ENCODE measurements around the gene GFPT1.
"Not testable (repeated sequence)": the region's sequence is repeated elsewhere in the genome, so short reads cannot be mapped to it uniquely, and the experiment has no call there.

The GFPT1 gene

DNA sequence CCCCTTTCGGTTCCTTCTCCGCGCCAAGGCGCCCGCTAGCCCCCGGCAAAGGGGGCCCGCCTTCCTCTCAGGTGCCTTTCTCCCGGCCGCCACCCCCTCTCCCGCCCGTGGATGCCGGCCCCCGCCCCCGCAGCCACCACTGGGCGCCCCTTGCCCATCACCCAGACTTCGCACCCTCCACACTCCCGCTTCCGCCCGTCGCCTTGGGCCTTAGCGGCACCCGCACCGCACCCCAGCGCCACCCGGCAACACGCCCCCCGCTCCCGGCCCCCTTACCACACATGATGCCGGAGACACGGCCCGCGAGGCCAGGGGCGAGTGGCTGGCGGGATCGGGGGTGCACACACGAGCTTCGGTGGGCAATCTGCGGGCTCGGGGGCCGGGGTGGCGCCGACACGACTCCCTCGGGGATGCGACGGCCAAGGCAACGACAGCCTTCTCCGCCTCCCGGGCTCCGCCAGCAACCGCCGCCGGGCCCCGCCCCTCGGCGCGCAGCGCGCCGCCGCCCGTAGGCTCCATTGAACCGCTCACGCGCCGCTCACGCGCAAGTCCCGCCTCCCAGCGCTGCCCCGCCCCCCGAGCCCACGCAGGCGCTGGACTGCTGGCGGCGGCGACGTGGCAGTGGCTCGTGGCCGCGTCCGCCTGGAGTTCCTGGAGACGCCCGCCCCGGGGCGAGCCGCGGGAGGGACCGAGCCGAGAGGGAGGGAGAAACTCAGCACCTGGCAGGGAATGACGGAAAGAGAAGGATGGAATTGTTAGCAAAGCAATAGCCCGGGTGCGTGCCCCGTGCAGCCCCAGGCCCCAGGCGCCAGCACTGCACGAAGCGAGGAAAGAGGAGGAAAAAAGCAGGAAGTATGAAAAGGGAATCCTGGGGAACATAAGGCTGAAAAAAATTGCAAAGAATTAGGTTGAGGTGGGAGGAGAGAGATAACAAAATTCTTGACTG is at the start of gene GFPT1:
Gene GFPT1 (minus strand): TSS at position 439 of the 946 bp plus-strand sequence. CDS start 156 bp downstream, at position 283.
- peak; percentile 85 for DNase-seq

DNA sequence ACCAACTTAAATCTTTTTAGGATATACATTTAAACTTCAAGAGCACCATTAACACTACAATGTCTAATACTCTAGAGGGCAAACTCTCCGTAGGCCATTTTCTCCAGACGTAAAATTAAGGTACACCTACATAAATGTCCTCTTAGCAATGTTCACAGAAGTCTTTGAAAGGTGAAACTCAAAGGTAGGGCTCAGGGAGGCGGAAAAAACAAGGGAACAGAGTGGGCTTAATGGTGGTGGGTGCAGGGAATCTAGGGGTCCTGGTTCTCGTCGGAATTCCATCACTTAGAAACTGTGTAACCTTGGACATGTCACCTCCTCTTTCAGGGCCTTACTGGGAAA is 49.5 kb upstream of the GFPT1 start:
- DNase-seq, result no peak

DNA sequence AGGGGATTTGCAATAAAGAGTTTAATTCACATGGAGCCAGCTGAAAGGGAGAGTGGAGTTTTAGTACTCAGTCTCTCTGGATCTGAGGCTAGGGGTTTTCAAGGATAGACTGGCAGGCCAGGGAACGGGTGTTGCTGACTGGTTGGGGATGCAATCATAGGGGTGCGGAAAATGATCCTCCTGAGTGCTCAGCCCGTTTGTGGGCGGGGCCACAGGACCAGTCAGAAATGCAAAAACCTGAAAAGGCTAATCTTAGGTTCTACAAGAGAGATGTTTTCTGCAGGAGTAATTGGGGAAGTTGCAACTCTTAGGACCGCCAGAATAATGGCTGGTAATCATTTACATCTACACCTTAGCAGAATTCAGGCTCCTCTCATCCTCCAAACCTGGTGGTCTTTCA is 47.7 kb upstream of the GFPT1 start:
- DNase-seq, result no peak

DNA sequence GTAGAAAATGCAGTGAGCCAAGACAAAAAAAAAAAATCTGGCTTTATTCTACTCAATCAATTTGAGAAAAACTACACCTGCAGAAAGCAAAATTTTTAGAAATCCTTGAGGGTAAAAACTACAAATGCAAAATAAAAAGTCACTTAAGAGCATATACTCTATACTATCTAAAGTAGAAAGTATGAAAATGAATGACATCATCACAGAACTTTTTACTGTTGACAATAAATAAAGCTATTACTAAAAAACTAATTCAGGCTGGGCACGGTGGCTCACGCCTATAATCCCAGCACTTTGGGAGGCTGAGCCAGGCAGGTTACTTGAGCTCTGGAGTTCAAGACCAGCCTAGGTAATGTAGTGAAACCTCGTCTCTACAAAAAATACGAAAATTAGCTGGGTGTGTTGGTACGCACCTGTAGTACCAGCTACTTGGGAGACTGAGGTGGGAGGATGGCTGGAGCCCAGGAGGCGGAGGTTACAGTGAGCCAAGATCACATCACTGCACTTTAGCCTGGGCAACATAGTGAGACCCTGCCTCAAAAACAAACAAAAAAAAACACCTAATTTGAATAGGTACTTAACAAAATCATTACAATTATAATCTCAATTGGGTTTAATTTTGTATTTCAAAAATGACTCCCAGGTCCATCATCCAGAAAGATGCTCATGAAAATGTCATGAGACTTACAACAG is 42.6 kb upstream of the GFPT1 start:
- DNase-seq, result no peak

DNA sequence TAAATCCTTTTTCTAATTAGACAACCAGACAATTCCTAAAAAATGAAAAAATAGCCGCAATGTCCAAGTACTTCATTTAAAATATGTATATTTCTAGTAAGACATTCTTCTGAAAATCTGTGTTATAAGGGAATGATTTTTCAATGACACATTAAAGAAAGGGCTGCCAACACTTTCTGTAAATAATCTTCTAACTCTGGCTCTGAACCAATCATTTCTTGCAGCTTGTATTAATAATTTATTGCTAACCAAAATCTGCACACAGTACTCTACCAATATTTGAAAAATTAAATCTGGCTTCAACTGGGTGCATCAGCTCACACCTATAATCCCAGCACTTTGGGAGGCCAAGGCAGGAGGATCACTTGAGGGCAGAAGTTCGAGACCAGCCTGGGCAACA is 42.0 kb upstream of the GFPT1 start:
- DNase-seq, result no peak

DNA sequence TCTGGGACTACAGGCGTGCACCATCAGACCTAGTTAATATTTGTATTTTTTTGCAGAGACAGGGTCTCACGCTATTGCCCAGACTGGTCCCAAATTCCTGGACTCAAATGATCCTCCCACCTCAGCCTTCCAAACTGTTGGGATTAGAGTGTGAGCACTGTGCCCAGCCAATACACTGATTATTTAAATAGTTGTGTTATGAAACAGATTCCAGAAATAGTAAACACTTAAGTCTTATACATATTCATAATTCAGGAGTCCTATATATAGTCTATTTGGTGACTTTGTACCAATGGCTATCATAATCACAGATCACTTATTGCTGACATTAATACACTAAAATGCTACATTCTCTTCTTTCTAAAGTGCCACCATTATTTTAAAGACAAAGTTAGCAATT is 37.4 kb upstream of the GFPT1 start:
- no peak for DNase-seq

DNA sequence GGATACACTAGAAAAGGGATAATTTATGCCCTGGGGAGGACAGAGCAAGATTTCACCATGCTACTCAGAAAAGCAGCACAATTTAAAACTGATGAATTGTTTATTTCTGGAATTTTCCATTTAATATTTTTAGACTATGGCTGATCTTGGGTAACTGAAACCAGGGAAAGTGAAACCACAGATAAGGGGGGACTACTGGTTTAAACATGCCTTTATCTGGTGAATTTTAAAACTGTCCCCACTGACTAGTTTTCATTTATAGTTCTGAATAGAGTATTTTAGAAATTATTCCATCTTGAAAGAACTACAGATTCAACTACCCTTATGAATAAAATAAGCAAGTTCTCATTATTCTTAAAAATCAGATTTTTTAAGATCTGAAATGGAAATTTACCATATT is 35.2 kb upstream of the GFPT1 start:
- no peak for DNase-seq

DNA sequence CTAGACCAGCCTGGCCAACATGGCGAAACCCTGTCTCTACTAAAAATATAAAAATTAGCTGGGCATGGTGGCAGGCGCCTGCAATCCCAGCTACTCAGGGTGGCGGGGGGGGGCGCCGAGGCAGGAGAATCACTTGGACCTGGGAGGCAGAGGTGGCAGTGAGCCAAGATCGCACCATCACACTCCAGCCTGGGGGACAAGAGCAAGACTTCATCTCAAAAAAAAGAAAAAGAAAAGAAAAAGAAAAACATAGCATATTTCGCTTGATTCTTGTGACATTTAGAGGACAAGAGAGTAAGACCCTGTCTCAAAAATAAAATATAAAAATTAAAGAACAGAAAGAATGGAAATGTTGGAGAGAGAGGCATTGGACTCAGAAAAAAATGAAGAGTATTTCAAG is 32.1 kb upstream of the GFPT1 start:
- not testable (repeated sequence) for DNase-seq

DNA sequence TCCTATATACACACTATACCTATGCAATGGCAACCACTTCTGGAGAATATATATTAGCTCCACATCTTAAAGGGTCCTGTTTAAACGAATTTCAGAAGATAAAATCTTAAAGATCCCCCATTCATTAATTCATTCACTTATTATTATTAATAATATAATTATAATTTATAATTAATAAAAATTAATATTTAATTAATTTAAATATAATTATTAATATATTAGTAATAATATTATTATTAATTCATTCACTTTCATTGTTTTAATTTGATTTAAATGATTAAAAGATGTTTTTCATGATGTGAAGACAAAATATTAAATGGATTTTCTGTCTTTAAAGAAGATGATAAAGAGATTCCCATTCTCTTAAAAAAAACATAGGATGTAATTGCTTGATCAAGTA is 29.1 kb upstream of the GFPT1 start:
- DNase-seq, result no peak

DNA sequence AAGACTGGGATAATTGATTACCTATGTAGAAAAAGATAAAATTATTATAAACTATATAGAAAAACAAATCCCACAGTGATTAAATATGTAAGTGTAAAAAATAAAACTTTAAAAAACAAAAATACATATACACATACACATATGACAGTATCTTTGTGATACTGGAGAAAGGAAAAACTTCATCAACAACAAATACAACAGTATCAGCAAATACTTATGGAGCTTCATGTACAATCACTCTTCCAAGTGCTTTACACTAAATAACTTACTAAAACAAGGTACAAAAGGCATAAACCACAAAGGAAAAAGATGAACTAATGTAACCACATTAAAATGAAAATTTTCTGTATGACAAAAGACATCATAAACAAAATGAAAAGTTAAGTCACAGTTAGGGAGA is 24.1 kb upstream of the GFPT1 start:
- no peak for DNase-seq

DNA sequence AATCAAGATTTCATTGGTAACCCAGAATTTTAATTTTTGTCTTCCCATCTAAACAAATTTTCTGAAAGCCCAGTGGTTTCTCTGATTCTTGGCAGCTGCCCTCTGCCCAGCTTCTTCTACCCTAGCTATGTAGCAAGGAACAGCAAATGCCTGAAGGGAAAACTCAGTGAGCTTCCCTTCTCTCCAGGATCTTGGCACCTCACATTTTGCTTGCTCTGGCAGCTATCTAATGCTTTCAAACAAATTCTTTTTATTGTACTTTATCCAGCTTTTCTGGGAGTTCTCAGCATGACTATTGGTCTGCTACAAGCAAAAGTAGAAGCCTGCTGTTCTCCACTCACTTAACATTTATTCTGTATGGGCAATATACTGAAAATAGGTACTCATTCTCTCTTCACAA is 18.3 kb upstream of the GFPT1 start:
- DNase-seq, result no peak

DNA sequence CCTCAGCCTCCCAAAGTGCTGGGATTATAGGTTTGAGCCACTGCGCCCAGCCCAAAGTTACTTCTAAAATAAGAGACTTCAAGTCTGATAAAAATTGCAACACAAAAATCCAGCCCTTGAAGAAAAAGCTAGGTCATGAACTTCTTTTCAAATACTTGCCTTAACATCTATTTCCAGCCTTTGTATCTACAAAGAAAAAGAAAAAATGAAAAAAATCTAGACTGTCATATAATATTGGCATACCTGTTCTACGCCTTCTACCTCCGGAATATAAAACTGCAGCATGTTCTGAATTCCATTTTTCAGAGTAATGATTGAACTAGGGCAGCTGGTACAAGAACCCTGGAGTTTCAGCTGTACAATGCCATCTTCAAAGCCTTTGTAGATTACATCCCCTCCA is 13.1 kb upstream of the GFPT1 start:
- no peak for DNase-seq

DNA sequence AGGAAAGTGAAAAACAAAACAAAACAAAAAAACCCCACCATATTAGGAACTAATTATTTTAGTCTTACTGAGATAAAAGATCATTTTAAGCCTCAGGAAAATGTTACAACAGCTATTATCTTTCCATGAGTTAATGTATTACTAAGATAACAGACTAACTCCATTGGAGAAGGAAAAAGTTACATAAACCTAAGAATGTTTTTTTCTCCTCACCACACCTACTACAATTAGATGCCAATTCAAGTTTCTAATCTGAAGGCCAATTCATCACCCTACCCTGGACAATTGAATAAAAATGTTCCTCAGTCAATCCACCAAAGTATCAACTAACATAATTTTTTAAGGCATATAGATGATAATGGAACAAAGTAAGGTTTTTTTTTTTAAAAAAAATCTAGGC is 10.2 kb upstream of the GFPT1 start:
- no peak for DNase-seq

DNA sequence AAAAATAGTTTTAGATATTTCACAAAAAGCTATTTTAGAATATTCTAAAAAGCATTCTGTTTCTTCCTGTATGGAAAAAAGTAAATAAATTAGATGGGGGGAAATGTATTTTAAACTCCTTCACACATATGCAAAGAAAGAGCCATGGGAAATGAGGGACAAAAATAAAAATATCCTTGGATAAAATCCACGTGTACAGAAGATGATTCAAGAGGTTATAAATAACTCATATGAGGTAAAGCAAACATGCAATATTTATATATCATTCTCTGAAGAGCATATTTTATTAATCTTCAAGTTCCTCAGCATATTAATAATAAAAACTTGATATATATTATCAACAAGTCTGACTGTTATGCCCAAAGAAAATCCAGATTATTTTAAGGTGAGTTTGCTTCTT is 8.8 kb upstream of the GFPT1 start:
- DNase-seq, result no peak

DNA sequence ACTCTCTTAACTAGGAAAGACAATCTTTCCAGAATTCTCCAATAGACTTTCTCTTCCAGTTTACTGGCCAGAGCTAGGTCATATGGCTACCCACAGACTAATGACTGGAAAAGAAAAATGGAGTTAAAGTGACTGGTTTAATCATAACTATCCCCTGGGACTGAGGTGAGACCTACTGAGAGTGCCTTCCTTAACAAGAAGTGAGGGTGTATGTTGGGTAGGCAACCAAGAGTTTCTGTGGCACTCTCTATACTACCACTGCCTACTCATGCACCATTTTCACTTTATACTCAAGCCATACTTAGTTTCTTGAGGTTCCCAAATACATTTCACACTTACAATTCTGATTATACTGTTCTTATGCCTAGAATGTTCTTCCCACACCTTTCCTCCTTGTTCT is 6.9 kb upstream of the GFPT1 start:
- no peak for DNase-seq

DNA sequence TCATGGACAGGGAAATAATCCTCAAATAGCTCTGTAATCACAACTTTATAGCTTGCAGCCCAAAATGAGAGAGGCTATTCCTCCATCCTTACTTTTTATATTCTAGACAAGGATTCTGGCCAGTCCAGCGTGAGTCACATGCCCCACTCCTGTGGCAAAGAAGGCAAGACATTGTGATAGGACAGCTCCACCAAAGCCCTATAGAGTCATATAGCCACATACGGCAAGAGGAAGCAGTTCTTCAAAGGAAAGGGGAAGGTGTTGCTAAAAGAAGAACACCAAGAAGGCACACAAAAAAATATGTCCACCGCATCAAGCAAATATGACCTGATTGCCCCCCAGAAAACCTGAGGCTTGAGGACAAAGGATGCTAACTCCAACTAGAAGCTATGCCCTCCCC is 3.4 kb upstream of the GFPT1 start:
- no peak for DNase-seq

DNA sequence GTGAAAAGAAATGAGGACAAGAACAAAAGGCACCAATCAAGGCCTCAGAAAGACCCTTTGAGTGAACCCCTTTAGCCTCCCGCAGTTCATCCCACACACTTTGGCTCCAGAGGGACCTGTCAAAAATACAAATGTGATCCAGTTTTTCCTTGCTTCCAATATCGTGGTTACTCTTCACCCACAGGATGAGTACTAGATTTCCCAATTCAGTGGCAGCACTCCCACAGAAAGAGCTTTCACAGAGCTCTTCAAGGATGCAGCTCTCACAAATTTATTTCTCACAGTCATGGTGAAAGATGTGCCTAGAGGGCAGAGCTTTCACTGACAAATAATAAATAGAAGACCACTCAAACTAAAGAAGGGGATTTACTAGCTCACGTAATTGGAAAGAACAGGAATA is 3.0 kb upstream of the GFPT1 start:
- no peak for DNase-seq

DNA sequence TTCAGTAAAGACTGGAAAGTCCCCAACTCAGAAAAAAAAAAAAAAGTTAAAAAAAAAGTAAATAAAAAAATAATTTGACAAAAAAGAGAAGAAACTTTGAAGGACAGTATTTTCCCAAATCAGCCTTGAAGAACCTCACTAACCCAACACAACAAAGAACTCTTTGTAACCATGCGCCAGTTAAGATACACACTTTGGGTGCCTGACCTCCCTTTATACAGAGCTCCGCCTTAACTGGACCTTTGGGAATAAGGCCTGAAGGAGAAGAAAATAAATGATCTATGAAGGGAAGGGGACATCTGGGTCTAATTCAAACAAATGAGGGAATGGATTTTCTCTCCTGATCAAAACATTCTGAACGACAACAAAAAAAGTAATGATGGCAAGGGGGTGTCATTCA is 2.2 kb upstream of the GFPT1 start:
- DNase-seq, result no peak

DNA sequence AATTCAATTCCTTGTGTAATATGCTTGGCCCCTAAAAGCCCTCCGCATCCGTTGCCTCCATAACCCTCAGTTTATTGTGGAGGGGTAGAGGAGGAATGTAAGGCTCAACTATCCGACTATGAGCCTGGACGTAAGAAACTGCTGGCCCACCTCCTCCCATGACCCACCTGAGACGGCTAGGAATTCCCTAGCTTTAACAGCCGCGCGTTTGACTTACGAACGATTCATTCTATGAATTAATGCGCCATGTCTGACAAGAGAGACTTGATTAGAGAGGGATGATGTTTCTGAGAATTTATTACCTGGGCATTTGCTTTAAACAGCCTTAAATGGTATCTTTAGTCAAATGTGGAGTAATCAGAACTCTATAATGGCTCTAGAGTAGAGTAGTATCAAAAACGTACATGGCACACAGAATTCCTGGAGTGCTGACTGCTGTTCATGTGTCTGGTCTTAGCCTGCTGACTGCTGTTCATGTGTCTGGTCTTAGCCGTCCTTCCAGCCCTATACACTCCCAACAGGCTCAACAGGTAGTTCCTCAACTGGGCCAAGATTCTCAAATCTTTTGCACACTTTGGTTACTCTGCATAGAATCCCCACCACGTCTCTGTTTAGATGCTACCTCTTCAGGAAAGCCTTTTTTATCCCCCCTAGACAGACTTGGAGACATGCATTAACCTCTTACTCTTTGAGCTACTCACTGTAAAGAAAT is 899 bp upstream of the GFPT1 start:
- no peak for DNase-seq

DNA sequence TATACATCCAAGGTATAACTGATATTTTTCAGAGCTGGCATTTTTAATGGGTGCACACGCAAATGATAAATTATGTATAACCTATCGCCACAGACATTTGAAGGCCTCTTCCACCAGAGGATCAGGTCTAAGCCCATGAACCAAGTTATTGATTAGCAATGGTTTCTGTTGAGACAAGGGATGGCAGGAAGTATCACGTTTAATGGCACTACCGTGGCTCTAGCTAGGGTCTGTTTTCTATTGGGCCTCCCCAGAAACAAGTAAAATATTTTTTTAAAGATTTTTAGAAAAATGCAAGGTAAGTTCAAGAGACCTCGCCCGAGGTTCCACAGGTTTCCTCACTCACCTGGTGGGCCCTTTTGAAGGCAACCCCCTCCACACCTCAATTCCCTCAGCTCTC is 667 bp downstream of the GFPT1 start:
- DNase-seq, result no peak

DNA sequence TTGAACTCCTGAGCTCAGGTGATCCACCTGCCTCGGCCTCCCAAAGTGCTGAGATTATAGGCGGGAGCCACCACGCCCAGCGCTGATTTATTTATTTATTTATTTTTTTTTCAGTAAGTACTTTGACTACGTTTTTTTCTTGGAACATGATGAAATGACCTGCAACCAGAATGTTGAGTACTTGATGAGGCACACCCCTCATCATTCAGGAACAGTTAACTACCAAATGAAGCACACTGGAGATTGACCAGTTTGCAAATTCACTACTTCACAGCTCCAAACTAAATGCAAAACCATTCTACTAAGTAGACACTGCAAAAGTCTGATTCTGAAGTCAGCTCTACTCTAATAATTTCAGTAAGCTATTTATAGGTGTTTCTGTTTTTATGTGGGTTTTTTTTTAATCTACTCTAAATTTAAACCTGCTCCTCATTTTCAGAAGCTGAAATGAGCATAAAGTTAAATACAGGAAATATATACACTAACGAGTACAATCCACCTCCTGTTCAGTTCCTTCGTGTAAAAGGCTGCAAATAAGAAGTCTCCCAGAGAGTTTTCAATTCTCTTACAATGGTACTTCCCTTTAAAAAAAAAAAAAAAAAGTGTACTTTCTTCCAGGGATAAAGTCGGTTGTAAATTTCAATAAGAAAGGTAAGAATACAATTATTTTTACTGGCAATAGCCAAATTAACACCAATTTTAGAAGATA is 1.4 kb downstream of the GFPT1 start:
- DNase-seq, result no peak

DNA sequence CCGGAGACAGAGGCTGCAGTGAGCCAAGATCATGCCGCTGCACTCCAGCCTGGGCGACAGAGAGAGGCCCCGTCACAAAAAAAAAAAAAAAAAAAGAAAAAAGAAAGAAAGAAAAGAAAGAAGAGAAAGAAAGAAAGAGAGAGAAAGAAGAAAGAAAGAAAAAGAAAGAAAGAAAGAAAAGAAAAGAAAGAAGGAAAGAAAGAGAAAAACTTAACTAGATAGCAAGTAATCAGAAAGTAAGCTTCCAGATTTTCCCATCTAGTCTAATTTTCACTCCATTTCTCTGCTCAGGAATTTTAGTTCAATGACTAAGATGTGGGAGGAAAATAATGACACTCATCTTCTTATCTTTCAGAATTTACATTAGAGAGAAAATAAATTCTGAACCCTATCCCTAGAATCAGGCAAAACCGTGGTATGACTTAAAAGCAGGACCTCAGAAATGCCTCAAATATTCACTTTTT is 2.4 kb downstream of the GFPT1 start:
- DNase-seq, result no peak

DNA sequence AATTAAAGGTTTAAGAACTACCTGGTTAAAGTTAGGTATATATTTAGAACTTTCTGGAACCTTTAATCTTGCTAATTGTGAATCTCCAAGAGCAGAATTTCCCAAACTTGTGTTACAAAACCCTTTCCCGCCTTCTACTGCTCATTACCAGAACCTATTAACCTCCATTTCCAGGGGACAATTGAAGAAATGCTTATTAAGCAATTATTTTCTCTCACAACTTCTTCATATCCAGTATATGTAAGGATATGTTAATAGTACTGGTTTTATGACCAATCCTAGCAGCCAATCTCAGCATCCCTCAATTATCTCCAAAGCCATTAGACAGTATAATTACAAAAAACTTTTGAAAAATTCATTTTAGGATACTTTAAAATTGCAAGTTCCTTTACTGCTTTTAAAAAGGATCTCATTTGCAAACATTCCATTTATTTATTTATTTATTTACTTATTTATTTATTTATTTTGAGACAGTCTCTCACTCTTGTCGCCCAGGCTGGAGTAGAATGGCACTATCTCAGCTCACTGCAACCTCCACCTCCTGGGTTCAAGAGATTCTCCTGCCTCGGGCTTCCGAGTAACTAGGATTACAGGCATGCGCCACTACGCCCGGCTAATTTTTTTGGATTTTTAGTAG is 3.7 kb downstream of the GFPT1 start:
- no peak for DNase-seq
